HG02852 (cell line): ENCODE measurements around the gene SERGEF.

Experiments
- ATAC-seq: cut with Tn5 transposase; IDR thresholded peaks from one replicate; pipeline ENCODE4 v1.9.1; 2021; ENCODE audit warnings: mild to moderate bottlenecking, moderate library complexity; ENCODE audit not compliant: unreplicated experiment

The SERGEF gene

DNA sequence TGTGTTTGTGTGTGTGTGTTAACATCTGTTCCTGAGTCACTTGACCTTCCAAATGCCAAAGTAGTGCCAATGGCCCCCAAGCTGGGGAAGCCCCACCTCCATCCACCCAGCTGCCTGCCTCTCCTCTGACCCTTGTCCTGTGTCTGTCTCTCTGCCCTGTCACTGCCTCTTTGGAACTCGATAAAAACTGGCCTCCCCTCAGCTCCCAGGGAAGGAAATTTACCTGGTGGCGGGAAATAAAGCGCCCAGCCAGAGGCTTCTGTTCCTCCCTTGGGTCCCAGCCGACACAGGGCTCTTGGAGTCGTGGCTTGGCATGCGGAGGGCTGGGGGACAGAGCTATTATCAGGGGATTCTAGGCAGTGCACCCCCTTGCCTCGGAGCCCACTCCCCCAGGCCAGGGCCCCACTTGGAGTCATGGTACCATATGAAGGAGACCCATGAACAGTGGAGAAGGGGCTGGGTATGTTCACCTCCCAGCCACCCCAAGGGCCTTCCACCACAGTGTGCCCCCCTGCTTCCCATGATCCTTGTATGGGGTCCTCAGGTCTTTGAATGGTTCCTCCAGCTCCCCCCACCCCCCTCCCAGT is 272.1 kb downstream of the SERGEF start:
- ATAC-seq: no peak

GRCh38 chr11:17739945-17740338 is 272.9 kb downstream of the SERGEF start:
- ATAC-seq: no peak

- ATAC-seq: no peak
Measured at GRCh38 chr11:17738151-17738973, 274.5 kb downstream of the SERGEF start.
